ENCODE measurements around the gene FBXW4.

Gene FBXW4

DNA sequence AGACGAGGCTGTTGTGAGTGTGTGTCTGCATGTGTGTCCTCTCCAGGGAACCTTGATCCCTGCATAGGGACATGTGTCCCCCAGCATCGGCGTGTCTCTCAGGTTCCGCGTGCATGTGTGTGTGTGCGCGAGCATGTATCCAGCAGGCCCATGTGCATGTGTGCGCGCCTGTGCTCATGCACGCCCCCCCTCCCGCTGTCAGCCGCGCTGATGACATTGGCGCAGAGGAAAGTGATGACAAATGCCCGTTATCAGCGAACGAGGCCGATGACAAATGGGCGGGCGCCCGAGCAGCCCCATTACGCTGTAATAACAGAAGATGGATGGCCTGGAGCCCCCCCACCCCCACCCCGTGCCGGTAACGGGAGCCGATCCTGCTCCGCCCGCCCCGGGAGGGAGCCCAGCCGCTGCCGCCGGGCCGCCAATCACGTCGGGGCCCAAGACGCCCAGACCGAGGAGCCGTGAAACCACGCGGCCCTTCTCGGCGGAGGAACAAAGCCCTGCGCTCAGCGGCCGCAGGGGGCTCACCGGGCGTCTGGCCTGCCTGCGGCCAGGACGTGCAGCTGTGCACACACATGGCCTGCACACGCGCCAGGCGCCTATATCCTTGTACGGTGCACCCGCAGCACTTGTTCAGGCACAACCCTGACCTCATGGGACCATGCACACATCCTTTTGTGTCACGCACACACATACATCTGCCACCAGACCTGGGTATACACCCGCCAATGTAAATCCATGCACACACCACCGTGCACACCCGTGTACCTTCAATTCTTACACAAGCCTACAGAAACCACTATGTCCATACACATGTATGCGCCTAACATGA, 128.4 kb downstream of the FBXW4 start (continued):
- peak; percentile 89 for TF ChIP-seq ZNF660 (tag by site-specific recombination; IDR thresholded peaks at IDR 0.05)
- TF ChIP-seq ZNF19 (tag by site-specific recombination; IDR thresholded peaks at IDR 0.05; ENCODE audit: low read depth) = no peak
- TF ChIP-seq ZNF768 (tag by site-specific recombination; IDR thresholded peaks at IDR 0.05) = no peak
- TF ChIP-seq ZNF114 (tag by site-specific recombination; IDR thresholded peaks at IDR 0.05) = no peak
- TF ChIP-seq ZNF664 (tag by site-specific recombination; IDR thresholded peaks at IDR 0.05) = no peak
- TF ChIP-seq ZNF23 (tag by site-specific recombination; IDR thresholded peaks at IDR 0.05; ENCODE audit: borderline replicate concordance) = no peak
- no peak for TF ChIP-seq ZNF140 (tag by site-specific recombination; IDR thresholded peaks at IDR 0.05)
- TF ChIP-seq ZNF514 (tag by site-specific recombination; IDR thresholded peaks at IDR 0.05) = no peak
- no peak for TF ChIP-seq TCF7L2 (IDR thresholded peaks at IDR 0.05; ENCODE audit: borderline replicate concordance, low read depth, low read length)
- TF ChIP-seq ZNF24 (tag by site-specific recombination; IDR thresholded peaks at IDR 0.05) = peak; percentile 47; the same call in 1 of the 2 replicates
- peak; percentile 80 for TF ChIP-seq OVOL3 (tag by site-specific recombination; IDR thresholded peaks at IDR 0.05)
- TF ChIP-seq ELK4 (IDR thresholded peaks at IDR 0.05; ENCODE audit: borderline replicate concordance, low read depth, low read length) = no peak
- TF ChIP-seq ZNF548 (tag by site-specific recombination; IDR thresholded peaks at IDR 0.05) = no peak
- TF ChIP-seq KLF16 (tag by site-specific recombination; IDR thresholded peaks at IDR 0.05) = peak; percentile 51; the same call in 1 of the 2 replicates
- no peak for TF ChIP-seq ZNF280C (tag by site-specific recombination; IDR thresholded peaks at IDR 0.05)
- 0 out of 2 replicates have a peak, but pooled peaks have one; percentile 15 for TF ChIP-seq ZNF10 (tag by site-specific recombination; IDR thresholded peaks at IDR 0.05)
- TF ChIP-seq SP2 (tag by site-specific recombination; IDR thresholded peaks at IDR 0.05) = peak; percentile 68
- peak; percentile 74 for TF ChIP-seq ZNF366 (tag by site-specific recombination; conservative IDR thresholded peaks at IDR 0.05)
- 0 out of 2 replicates have a peak, but pooled peaks have one; percentile 22 for TF ChIP-seq ZNF335 (tag by site-specific recombination; conservative IDR thresholded peaks at IDR 0.05)
- TF ChIP-seq, protein P1, sequence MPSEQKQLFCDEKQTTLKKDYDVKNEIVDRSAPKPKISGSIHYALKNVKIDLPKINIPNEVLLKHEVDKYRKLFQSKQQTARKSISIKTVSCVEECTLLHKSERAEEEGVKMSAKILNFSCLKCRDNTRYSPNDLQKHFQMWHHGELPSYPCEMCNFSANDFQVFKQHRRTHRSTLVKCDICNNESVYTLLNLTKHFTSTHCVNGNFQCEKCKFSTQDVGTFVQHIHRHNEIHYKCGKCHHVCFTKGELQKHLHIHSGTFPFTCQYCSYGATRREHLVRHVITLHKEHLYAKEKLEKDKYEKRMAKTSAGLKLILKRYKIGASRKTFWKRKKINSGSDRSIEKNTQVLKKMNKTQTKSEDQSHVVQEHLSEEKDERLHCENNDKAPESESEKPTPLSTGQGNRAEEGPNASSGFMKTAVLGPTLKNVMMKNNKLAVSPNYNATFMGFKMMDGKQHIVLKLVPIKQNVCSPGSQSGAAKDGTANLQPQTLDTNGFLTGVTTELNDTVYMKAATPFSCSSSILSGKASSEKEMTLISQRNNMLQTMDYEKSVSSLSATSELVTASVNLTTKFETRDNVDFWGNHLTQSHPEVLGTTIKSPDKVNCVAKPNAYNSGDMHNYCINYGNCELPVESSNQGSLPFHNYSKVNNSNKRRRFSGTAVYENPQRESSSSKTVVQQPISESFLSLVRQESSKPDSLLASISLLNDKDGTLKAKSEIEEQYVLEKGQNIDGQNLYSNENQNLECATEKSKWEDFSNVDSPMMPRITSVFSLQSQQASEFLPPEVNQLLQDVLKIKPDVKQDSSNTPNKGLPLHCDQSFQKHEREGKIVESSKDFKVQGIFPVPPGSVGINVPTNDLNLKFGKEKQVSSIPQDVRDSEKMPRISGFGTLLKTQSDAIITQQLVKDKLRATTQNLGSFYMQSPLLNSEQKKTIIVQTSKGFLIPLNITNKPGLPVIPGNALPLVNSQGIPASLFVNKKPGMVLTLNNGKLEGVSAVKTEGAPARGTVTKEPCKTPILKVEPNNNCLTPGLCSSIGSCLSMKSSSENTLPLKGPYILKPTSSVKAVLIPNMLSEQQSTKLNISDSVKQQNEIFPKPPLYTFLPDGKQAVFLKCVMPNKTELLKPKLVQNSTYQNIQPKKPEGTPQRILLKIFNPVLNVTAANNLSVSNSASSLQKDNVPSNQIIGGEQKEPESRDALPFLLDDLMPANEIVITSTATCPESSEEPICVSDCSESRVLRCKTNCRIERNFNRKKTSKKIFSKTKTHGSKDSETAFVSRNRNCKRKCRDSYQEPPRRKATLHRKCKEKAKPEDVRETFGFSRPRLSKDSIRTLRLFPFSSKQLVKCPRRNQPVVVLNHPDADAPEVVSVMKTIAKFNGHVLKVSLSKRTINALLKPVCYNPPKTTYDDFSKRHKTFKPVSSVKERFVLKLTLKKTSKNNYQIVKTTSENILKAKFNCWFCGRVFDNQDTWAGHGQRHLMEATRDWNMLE (tag by site-specific recombination; conservative IDR thresholded peaks at IDR 0.05; ENCODE audit: low read depth) = no peak
- no peak for TF ChIP-seq ZFP41 (tag by site-specific recombination; IDR thresholded peaks at IDR 0.05; ENCODE audit: borderline replicate concordance)
- no peak; the same call in 1 of the 2 replicates for TF ChIP-seq ZNF600 (tag by site-specific recombination; IDR thresholded peaks at IDR 0.05)
- TF ChIP-seq ZBTB1 (tag by site-specific recombination; IDR thresholded peaks at IDR 0.05) = no peak
- TF ChIP-seq PRDM1 (tag by site-specific recombination; IDR thresholded peaks at IDR 0.05) = no peak
- peak; percentile 40; the same call in 1 of the 2 replicates for TF ChIP-seq YY1 (tag by site-specific recombination; IDR thresholded peaks at IDR 0.05)
- TF ChIP-seq ZBTB44 (tag by site-specific recombination; IDR thresholded peaks at IDR 0.05) = peak; percentile 31; the same call in 1 of the 2 replicates
- TF ChIP-seq ZNF324 (tag by site-specific recombination; IDR thresholded peaks at IDR 0.05) = peak; percentile 86
- no peak for TF ChIP-seq ZNF530 (tag by site-specific recombination; IDR thresholded peaks at IDR 0.05; ENCODE audit: low read depth)
- TF ChIP-seq ZNF121 (tag by site-specific recombination; IDR thresholded peaks at IDR 0.05) = no peak
